ENCODE measurements around the gene MEI1.
A peak's percentile ranks its signal among the peaks of the same experiment; 100 is the strongest.

MEI1 gene

GRCh38 chr22:41687901-41688364 lies 11.4 kb upstream of the MEI1 start:
- POLR2A ChIA-PET, result interaction anchor here (1.2 kb wide), 1 partner anchor 112 kb away, joined by 6 read pairs; the partner anchor contains the start of gene CCDC134
- no peak for TF ChIP-seq CTCF (IDR thresholded peaks at IDR 0.05; ENCODE audit: control extremely low read depth, extremely low read depth, low read depth, missing control alignments)
- CTCF ChIA-PET, result interaction anchor here (1.3 to 5.0 kb wide), 4 partner anchors 10 to 253 kb away, joined by 3 to 46 read pairs (median 14); partner anchors contain the start of gene MEI1
- DNase-seq (ENCODE audit: extremely low spot score), result no peak

GRCh38 chr22:41688365-41689211 lies 10.7 kb upstream of the MEI1 start, which contains the start of gene SNU13:
Gene SNU13 (minus strand): TSS chr22:41688867. CDS start chr22:41688796, 71 bp downstream.
- CTCF ChIA-PET, result interaction anchor here (0.8 to 5.0 kb wide), 6 partner anchors 10 to 254 kb away, joined by 3 to 46 read pairs (median 8); partner anchors contain the start of gene MEI1
- DNase-seq (ENCODE audit: extremely low spot score), result peak; percentile 95
- POLR2A ChIA-PET, result interaction anchor here (0.6 to 1.2 kb wide), 2 partner anchors 30 to 112 kb away, joined by 4 to 6 read pairs; partner anchors contain the start of gene CCDC134
- no peak for TF ChIP-seq CTCF (IDR thresholded peaks at IDR 0.05; ENCODE audit: control extremely low read depth, extremely low read depth, low read depth, missing control alignments)

GRCh38 chr22:41690476-41690875 lies 8.8 kb upstream of the MEI1 start:
- ChIA-PET CTCF (interaction anchor here (1.0 kb wide), 1 partner anchor 56 kb away, joined by 3 read pairs; no protein-coding TSS in a partner anchor), POLR2A (interaction anchor here (0.5 kb wide), 1 partner anchor 11 kb away, joined by 3 read pairs; no protein-coding TSS in a partner anchor)
- no peak for TF ChIP-seq CTCF (IDR thresholded peaks at IDR 0.05; ENCODE audit: control extremely low read depth, extremely low read depth, low read depth, missing control alignments)
- DNase-seq (ENCODE audit: extremely low spot score), result no peak

GRCh38 chr22:41695211-41695610 lies 4.1 kb upstream of the MEI1 start:
- ChIA-PET CTCF (interaction anchor here (0.8 to 4.2 kb wide), 2 partner anchors 29 to 246 kb away, joined by 3 to 28 read pairs; no protein-coding TSS in a partner anchor), POLR2A (no interaction called here)
- DNase-seq (ENCODE audit: extremely low spot score), result no peak
- TF ChIP-seq CTCF (IDR thresholded peaks at IDR 0.05; ENCODE audit: control extremely low read depth, extremely low read depth, low read depth, missing control alignments), result no peak

- DNase-seq (ENCODE audit: extremely low spot score), result no peak
- ChIA-PET POLR2A (interaction anchor here (0.9 to 1.1 kb wide), 2 partner anchors 104 to 243 kb away, joined by 6 read pairs; partner anchors contain the start of gene CCDC134), CTCF (interaction anchor here (0.7 to 5.7 kb wide), 80 partner anchors 10 to 742 kb away, joined by 3 to 82 read pairs (median 6); partner anchors contain the start of genes CCDC134, CENPM, SMIM45 and SNU13)
- TF ChIP-seq CTCF (IDR thresholded peaks at IDR 0.05; ENCODE audit: control extremely low read depth, extremely low read depth, low read depth, missing control alignments), result no peak
Observed at GRCh38 chr22:41696703-41697102, 2.6 kb upstream of the MEI1 start.

- CTCF ChIA-PET, result interaction anchor here (0.6 to 5.7 kb wide), 88 partner anchors 9 to 742 kb away, joined by 3 to 82 read pairs (median 5); partner anchors contain the start of genes CCDC134, CENPM, SMIM45 and SNU13
- peak; percentile 88 for DNase-seq (ENCODE audit: extremely low spot score)
- peak; percentile 97 for TF ChIP-seq CTCF (IDR thresholded peaks at IDR 0.05; ENCODE audit: control extremely low read depth, extremely low read depth, low read depth, missing control alignments)
- POLR2A ChIA-PET, result interaction anchor here (0.9 to 1.2 kb wide), 3 partner anchors 103 to 243 kb away, joined by 3 to 6 read pairs (median 6); partner anchors contain the start of gene CCDC134
Observed at GRCh38 chr22:41697126-41697775, 2.1 kb upstream of the MEI1 start.

Data from GM10248 (cell line).